Measurements from ENCODE around the gene PBX4.
A peak's percentile ranks its signal among the peaks of the same experiment; 100 is the strongest.

The PBX4 gene

GRCh38 chr19:19587771-19588170, 30.7 kb downstream of the PBX4 start:
- DNase-seq: no peak

- no peak for DNase-seq
Observed at GRCh38 chr19:19584356-19584755, 34.1 kb downstream of the PBX4 start.

GRCh38 chr19:19582471-19582870, 36.0 kb downstream of the PBX4 start:
- DNase-seq: no peak

GRCh38 chr19:19581391-19581790, 37.1 kb downstream of the PBX4 start:
- DNase-seq: no peak

- no peak for DNase-seq
Observed at GRCh38 chr19:19580418-19580817, 38.1 kb downstream of the PBX4 start.

- DNase-seq: no peak
Observed at GRCh38 chr19:19579533-19580361, 38.7 kb downstream of the PBX4 start.

- DNase-seq: no peak
Observed at GRCh38 chr19:19578252-19578651, 40.2 kb downstream of the PBX4 start.

- no peak for DNase-seq
Observed at GRCh38 chr19:19575411-19575810, 43.1 kb downstream of the PBX4 start.

- no peak for DNase-seq
Observed at GRCh38 chr19:19571071-19571786, 47.3 kb downstream of the PBX4 start.

GRCh38 chr19:19570571-19570970, 47.9 kb downstream of the PBX4 start:
- DNase-seq: no peak

- DNase-seq: no peak
Observed at GRCh38 chr19:19568802-19569756, 49.4 kb downstream of the PBX4 start.

- DNase-seq: no peak
Observed at GRCh38 chr19:19567391-19567790, 51.1 kb downstream of the PBX4 start.

GRCh38 chr19:19566306-19566705, 52.2 kb downstream of the PBX4 start:
- no peak for DNase-seq

- no peak for DNase-seq
Observed at GRCh38 chr19:19563348-19563848, 55.1 kb downstream of the PBX4 start.

GRCh38 chr19:19562665-19563347, 55.7 kb downstream of the PBX4 start:
- DNase-seq: peak; percentile 64

- no peak for DNase-seq
Observed at GRCh38 chr19:19561946-19562664, 56.4 kb downstream of the PBX4 start.

- DNase-seq: peak; percentile 11
Observed at GRCh38 chr19:19559931-19560330, 58.6 kb downstream of the PBX4 start.

GRCh38 chr19:19558636-19559035, 59.9 kb downstream of the PBX4 start:
- DNase-seq: no peak

GRCh38 chr19:19558055-19558454, 60.4 kb downstream of the PBX4 start:
- no peak for DNase-seq

- peak; percentile 58 for DNase-seq
Observed at GRCh38 chr19:19554074-19555023, 64.1 kb downstream of the PBX4 start.

All from CD4-positive, alpha-beta T cell treated with Interleukin-12 subunit alpha and Interleukin-12 subunit beta, for 1 hour (primary cell).